ENCODE measurements around the gene NBDY. TPM values are rescaled to one million over a fixed set of nuclear protein-coding genes. Genes with fewer than 3 reads are reported as not detected.
"Not testable (repeated sequence)": the region's sequence is repeated elsewhere in the genome, so short reads cannot be mapped to it uniquely, and the experiment has no call there.

Gene NBDY, protein sequence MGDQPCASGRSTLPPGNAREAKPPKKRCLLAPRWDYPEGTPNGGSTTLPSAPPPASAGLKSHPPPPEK
- 7.1 and 9.1 TPM in 2 replicates for total RNA-seq (2014; rRNA removed; shearing (Covaris generic))

DNA sequence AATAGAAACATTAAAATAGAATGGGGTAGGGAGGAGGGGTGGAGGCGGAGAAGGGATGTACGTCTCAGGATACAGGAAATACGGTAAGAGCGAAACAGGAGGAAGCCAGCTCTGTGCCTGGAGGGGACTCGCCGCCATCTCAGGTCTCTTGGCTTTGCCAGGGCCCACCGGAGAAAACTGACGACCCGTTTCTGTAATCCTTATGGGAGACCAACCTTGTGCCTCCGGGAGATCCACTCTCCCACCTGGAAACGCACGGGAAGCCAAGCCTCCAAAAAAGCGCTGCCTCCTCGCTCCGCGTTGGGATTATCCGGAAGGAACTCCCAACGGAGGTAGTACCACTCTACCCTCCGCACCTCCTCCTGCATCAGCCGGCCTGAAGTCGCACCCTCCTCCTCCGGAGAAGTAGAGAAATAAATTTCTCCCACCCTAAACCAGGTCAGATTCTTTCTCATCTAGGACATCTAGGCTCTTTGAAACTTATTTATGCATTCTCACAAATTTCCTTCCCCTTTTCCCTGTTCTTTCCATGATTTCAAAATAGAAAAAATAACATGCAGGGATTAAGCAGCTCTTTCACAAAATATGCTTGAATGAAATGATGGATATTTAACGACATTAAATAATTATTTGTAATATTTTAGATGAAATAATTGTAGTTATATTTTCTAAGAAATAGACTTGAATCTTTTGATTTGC, at the start of gene NBDY:
Gene NBDY (plus strand): TSS at position 92 of the 699 bp plus-strand sequence. CDS start 111 bp downstream, at position 203.
- in situ Hi-C loops (cut with HindIII; ENCODE audit: low sequenced_read_pairs) = no loop called here
- peak; percentile 79 for DNase-seq (ENCODE audit: low spot score)

DNA sequence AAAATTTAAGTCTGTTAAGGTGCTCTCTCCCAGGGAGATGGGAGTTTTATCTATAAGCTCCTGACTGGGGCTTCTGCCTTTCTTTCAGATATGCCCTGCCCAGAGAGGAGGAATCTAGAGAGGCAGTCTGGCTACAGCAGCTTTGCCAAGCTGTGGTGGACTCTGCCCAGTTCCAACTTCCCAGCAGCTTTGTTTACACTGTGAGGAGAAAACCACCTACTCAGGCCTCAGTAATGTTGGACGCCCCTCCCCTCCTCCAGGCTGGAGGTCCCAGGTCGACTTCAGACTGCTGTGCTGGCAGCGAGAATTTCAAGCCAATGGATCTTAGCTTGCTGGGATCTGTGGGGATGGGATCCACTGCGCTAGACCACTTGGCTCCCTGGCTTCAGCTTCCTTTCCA, 24.5 kb upstream of the NBDY start:
- DNase-seq (ENCODE audit: low spot score) = not testable (repeated sequence)

DNA sequence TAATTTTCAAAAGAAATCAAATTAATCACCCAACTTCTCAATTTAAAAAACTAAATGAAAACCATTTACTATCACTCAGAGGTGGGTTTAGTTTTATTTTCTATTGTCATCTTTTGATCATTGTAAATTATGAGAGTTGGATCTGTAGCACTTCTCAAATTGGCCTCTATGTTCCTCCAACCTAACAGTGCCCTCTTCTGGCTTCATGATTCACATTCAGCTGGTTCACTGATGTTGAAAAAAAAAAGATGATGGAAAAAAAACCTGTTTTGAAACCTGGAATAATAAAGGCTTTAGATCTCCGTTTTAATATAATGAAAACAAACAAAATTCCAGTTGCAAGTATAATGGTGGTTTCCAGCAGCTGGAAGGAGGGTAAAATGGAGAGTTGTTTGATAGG, 2.4 kb upstream of the NBDY start:
- in situ Hi-C loops (cut with HindIII; ENCODE audit: low sequenced_read_pairs) = no loop called here
- peak; percentile 68 for DNase-seq (ENCODE audit: low spot score)

More for the DNA sequence above, 24.5 kb upstream of the NBDY start:
- in situ Hi-C loops (cut with HindIII; ENCODE audit: low sequenced_read_pairs) = not testable (repeated sequence)

DNA sequence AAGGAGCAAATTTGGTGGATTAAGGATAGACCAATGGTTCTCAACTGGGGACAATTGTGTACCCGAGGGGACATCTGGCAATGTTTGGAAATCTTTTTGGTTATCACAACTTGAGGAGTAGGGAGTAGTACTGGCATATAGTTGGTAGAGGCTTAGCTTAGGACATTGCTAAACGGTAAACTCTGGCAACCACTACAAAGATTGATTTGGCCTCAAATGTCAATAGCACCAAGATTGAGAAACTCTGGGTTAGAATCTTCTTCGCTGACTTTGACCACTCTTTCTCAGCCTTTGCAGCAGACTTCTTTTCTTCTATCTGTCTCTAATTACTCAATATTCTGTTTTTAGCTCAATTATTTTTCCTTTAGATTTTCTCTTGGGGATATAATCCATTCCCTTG, 1.5 kb upstream of the NBDY start:
- in situ Hi-C loops (cut with HindIII; ENCODE audit: low sequenced_read_pairs) = no loop called here
- DNase-seq (ENCODE audit: low spot score) = no peak

DNA sequence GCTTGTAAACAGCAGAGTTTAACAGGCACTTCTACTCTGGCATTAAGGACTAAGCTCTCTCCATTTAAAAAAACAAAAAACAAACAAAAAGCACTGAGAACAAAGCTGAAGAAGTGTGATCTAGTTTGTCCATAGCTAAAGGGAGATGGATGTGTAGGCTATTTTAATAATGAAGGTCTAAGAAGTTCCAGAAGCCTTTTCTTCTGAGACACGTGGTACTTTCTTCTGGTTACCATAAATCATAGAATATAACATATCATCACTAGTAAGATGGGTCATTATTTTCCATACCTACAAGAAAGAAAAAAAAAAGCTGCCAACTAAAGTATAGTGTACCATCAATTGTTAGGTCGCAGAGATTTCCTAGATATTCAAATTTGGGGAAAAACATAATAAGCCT, 722 bp upstream of the NBDY start:
- in situ Hi-C loops (cut with HindIII; ENCODE audit: low sequenced_read_pairs) = no loop called here
- peak; percentile 74 for DNase-seq (ENCODE audit: low spot score)

DNA sequence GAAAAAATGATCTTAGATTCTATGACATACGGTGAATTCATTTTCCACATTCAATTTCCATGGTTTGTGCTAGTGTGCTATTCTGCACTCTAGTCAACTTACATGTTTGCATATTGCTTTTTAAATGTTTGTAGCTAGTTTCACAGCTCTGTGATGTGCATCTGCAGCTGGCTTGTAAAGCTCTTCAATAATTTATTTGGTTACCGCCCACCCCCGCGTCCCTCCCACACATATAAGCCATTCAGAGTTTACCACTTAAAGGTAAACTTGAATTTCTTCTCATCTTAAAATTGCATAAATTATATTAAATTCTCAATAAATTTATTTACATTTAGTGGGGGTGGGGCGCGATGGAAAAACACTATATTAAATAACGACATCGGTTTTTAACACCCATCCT, 291 bp upstream of the NBDY start:
- DNase-seq (ENCODE audit: low spot score) = no peak
- in situ Hi-C loops (cut with HindIII; ENCODE audit: low sequenced_read_pairs) = no loop called here

DNA sequence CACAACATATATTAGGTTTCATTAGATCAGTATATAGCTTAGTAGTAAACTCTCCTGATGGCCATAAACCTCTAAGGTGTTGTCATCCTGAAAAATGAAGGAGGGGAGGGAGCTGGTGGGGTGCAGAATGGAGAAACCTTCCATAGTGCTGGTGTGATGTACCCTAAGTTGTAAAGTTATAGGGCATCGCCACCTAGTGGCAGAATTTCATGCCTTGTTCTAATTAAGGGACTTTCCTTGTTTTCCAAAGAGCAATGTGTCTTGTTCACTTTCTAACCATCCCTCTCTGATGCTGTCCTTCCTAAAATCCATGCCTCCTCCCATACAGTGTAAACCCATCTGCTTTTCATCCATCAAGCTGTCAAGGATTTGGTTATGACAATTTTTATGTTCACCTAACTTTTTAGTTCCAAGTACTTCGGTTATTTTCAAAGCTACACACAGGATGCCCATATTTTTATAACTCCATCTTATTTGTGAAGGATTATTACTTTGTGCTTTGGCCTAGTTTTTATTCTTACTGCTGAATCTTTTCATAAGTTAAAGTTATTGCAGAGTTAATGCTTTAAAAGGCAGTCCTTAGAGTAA, 4.5 kb downstream of the NBDY start:
- in situ Hi-C loops (cut with HindIII; ENCODE audit: low sequenced_read_pairs) = no loop called here
- peak; percentile 71 for DNase-seq (ENCODE audit: low spot score)

DNA sequence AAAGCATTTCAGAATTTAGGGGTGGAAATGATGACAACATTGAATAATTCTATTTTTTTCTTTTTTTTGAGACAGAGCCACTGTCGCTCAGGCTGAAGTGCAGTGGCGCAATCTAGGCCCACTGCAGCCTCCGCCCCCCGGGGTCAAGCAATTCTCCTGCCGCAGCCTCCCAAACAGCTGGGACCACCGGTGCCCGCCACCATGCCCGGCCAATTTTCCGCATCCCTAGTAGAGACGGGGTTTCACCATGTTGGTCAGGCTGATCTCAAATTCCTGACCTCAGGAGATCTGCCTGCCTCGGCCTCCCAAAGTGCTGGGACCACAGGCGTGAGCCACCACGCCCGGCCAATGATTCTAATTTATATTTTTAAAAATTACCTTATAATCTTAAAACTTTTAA, 7.2 kb downstream of the NBDY start:
- in situ Hi-C loops (cut with HindIII; ENCODE audit: low sequenced_read_pairs) = no loop called here
- DNase-seq (ENCODE audit: low spot score) = no peak

DNA sequence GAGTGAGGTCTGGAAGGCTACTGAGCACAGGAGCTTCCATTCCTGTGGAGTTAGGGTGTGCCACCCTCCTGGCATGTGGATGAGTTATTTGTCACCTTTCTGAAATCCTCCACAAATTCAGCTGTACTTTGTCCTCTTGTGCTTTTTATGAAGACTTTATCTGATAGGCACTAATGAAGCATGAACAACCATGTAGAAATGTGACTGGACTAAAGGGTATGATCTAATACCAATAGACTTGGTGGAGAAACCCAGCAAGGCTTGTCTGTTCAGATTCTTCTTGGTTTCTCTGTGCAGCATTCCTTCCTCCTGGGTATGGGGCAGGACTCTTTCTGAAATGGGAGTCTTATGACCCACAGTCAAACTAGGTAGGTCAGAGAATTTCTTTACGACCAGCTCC, 9.6 kb downstream of the NBDY start:
- in situ Hi-C loops (cut with HindIII; ENCODE audit: low sequenced_read_pairs) = no loop called here

DNA sequence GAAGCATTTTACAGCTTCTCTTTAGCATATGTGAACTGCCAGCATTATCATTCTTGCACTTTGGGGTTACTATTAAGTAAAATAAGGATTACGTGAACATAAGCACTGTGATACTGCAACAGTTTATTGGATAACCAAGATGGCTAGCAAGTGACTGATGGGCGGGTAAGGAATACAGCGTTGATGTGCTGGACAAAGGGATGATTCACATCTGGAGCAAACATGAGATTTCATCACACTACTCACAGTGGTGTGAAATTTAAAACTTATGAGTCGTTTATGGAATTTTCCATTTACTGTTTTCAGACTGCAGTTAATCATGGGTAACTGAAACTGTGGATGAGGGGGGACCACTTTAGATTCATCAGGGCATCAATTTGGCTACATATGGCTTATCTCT, 16.0 kb downstream of the NBDY start:
- no peak for DNase-seq (ENCODE audit: low spot score)

More for the DNA sequence above, 9.6 kb downstream of the NBDY start:
- no peak for DNase-seq (ENCODE audit: low spot score)

DNA sequence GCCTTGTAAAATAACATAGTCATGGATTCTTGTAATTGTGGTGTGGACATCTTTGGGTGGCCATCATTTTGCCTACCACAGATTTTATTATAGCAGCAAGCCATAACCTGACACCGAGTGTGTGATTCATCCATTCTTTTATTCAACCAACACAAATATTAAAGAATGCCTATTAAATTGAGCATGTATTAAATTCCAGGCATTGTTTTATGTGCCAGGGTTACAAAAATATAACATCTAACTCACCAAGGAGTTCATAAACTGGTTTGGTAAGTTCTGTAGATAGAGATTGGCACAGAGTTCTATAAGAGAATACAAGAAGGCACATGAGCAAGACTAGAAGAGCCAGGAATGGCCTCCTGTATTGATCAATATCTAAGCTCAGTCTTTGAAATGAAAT, 18.0 kb downstream of the NBDY start:
- in situ Hi-C loops (cut with HindIII; ENCODE audit: low sequenced_read_pairs) = no loop called here
- DNase-seq (ENCODE audit: low spot score) = no peak

More for the DNA sequence above, 16.0 kb downstream of the NBDY start:
- in situ Hi-C loops (cut with HindIII; ENCODE audit: low sequenced_read_pairs) = no loop called here

DNA sequence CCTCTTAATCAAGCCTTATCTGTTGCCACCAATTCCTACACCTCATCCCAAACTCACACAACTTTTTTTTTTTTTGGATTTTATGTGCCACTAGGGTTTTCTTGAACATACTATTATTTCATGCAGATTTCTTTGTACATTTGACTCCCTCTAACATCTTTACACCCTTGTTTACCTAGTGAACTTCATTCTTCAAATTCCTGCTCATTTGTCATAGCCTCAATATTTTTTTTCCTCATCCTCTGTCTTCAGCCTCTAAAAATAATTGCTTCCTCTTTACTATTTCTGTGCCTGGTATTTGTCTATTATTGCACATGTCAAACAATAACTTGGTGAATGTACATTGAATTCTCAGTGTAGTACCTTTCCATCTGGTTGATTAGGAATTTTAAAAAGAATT, 22.0 kb downstream of the NBDY start:
- in situ Hi-C loops (cut with HindIII; ENCODE audit: low sequenced_read_pairs) = no loop called here

DNA sequence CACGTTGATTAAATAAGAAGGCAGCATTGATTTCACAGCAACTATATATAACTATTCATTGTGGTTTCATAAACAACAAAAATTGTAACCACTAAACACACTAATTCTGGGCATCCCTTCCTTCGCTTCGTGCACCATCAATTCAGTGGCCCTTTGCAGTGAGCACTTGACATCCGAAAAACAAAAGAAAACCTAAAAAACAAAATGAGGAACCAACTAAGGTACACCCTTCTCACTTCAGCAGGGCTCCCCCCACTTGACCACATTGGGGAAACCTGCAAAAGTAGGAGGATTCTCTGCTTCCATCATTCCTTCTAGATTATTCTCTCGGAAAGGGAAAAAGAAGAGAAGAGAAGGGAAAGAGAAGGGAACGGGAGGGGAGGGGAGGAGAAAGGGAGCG, 28.3 kb downstream of the NBDY start:
- in situ Hi-C loops (cut with HindIII; ENCODE audit: low sequenced_read_pairs) = no loop called here
- DNase-seq (ENCODE audit: low spot score) = no peak

More for the DNA sequence above, 22.0 kb downstream of the NBDY start:
- DNase-seq (ENCODE audit: low spot score) = no peak

DNA sequence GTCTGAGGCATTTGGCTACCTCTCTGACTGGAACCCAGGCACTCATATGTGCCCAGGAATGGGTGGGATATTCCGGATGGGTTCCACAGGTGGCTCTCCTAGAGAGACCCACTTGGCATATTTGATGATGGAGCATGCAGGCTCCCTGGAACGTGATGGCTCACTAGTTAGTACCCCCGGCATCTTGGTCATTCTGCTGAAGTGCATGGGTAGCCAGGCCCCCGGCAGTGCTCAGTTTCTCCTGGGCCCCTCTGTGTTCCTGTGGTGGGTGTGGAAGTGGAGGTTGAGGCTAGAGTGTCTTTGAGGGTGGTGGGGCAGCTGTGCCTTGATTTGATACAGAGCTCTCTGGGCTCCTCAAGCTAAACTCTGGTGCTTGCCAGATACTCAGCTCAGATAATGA, 29.4 kb downstream of the NBDY start:
- in situ Hi-C loops (cut with HindIII; ENCODE audit: low sequenced_read_pairs) = no loop called here
- DNase-seq (ENCODE audit: low spot score) = no peak

DNA sequence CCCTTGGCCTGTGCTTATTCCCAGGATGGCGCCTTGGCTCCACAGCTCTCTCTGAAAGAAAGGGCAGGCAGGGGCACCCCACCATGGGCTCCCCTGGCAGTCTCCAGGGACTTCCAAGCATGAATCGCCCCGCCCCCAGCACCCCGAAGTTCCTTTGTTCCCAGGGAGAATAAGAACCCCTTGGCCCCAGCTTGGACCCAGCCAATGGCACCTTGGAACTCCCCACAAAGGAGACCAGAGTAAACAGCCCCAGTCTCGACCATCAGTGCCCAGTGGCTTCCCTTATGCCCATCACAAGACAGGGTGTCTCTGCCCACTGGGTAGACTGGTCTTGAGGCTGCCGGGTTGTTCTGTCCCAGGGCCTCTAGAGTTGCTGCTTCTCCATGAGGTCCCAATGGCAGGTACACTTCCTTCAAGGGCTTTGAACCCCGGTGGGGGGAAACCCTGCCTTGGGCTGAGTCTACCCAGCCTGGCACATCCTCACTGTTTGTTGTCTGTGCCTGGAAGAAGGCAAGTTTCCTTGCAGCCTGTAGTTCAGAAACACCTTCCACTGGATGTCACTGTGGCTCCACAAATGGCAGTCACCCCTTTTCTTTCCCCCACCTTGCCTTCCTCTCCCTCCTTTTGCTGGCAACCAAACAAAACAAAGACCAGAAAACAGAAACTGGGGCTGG, 30.8 kb downstream of the NBDY start:
- in situ Hi-C loops (cut with HindIII; ENCODE audit: low sequenced_read_pairs) = no loop called here
- no peak for DNase-seq (ENCODE audit: low spot score)

DNA sequence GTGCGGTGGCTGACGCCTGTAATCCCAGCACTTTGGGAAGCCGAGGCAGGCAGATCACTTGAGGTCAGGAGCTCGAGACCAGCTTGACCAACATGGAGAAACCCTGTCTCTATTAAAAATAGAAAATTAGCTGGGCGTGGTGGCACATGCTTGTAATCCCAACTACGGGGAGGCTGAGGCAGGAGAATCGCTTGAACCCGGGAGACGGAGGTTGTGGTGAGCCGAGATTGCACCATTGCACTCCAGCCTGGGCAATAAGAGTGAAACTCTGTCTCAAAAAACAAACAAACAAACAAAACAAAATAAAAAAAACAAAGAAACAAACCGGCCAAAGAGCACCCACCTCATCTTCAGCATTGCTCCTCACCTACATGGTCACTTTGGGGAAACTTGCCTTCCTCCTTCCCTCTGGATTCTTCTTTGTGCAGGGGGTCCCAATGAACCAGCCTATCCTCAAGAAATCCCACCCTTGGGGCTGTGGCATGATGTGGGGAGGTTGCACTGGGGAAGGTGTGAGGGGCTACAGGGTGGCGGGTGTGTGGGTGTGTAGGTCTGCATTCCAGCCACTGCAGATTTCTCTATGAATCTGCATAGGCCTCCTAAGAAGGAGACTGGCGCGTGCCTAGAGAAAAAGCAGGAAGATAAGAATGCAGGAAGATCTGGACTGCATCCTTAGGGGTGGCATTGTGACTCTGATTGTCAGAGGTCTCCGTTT, 31.5 kb downstream of the NBDY start:
- DNase-seq (ENCODE audit: low spot score); in situ Hi-C loops (cut with HindIII; ENCODE audit: low sequenced_read_pairs): not testable (repeated sequence)

DNA sequence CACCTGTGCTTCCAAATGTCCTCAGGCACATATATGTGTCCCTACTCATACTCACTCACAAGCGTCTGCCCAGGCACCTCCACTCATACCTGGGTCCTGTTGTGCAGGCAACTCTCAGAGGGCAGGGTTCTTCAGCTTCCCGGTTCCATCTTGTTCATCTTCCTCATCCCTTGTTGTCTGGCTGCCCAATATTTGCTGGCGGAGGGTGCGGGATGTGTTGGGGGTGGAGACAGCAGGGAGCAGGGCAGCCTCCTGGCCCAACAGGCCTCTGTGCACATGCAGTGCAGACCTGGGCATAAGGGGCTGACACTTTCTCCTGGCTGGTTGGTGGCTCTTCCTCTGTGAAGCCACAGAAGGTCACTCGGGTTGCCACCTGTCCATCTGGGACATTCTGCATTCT, 32.1 kb downstream of the NBDY start:
- in situ Hi-C loops (cut with HindIII; ENCODE audit: low sequenced_read_pairs) = no loop called here
- DNase-seq (ENCODE audit: low spot score) = no peak

DNA sequence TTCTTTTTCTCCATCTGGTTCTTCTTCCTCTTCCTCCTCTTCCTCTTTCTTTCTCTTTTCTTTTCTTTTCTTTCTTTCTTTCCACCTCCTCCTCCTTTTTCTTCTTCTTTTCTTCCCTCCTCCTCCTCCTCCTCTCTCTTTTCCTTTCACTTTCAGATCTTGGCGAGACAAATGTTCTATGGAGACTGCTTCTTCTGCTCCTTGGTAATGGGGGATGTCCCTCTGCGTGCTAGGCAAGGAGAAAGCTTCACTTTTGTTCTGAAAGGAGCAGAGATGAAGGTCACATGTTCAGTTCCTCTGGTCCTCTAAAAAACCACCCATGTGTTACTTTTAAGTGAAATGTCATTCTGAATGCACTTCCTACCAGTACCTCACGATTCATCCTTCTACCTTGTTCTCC, 33.2 kb downstream of the NBDY start:
- in situ Hi-C loops (cut with HindIII; ENCODE audit: low sequenced_read_pairs) = no loop called here
- DNase-seq (ENCODE audit: low spot score) = no peak

DNA sequence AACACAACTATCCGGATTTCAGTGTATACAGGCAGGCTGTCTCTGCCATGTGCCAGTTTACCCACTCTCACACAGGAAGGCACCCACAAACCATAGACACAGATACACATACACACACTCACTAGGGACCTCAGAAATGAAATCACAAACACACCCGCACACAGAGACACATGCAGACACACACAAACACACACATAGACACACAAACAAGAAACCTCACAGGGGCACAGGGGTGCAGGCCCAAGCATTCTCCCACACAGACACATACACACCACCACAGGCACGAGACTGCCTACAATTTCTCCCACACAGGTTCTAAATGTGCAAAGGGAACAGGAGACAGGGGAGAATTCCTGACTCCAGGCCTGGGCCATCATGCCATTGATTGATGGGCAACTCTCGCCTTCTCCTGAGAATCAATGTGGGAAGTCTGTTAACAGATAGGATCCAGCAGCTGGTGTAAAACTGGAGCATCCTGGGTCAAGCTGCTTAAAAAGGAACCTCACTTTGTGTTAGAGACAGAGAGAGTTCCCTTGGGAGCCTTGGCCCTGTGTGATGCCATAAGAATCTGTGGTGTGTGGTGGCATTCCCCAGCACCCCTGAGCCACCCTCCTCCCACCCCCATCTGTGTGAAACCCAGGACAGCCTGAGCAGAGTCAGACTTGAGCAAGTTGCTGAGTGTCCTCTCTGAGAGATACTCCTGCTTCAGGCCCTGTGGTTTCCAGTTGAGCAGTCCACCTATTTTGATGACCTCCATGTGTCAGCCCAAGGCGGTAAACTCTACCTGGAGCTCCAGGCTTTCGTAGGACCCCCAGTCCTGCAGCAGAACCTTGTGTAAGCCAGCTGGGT, 33.9 kb downstream of the NBDY start:
- no peak for DNase-seq (ENCODE audit: low spot score)
- in situ Hi-C loops (cut with HindIII; ENCODE audit: low sequenced_read_pairs) = no loop called here
